MCF 10A (cell line): ENCODE results near the gene WDFY2. TPM values are rescaled to one million over a fixed set of nuclear protein-coding genes. Genes with fewer than 3 reads are reported as not detected.

Experiments used
- BruUV-seq: library from RNA; stranded (reverse); fragments of 400-500 nt; replicated peaks from 2 replicates; lab custom pipeline; 2021; lab: Mats Ljungman, UMichigan
- CTCF ChIA-PET: fragments of 300-600 bp; sonication (Branson Sonifier 250); formaldehyde crosslinking; extraction: SDS; loops from one replicate; lab custom pipeline; 2021; ENCODE audit warnings: antibody characterized with exemption, inconsistent platforms; lab: Yijun Ruan, JAX
- POLR2A ChIA-PET: fragments of 300-600, 350-650 bp; sonication (Branson Sonifier 250); formaldehyde crosslinking; extraction: SDS; loops from one replicate; lab custom pipeline; 2020; ENCODE audit warnings: antibody characterized with exemption, inconsistent platforms; lab: Yijun Ruan, JAX
- DNase-seq: peaks from one replicate; pipeline ENCODE4 v3.0.0-alpha.2; 2018; ENCODE audit not compliant: unreplicated experiment
- H3K27ac Mint-ChIP-seq: one replicate; pipeline ENCODE4 v1.8.0; 2022; ENCODE audit warnings: mild to moderate bottlenecking, low read depth, mixed read lengths; ENCODE audit not compliant: unreplicated experiment
- H3K27me3 Mint-ChIP-seq: one replicate; pipeline ENCODE4 v1.8.0; 2022; ENCODE audit warnings: mixed read lengths; ENCODE audit not compliant: insufficient read depth, unreplicated experiment
- H3K36me3 Mint-ChIP-seq: one replicate; pipeline ENCODE4 v1.8.0; 2022; ENCODE audit warnings: mild to moderate bottlenecking, moderate library complexity, mixed read lengths; ENCODE audit not compliant: insufficient read depth, unreplicated experiment
- H3K4me1 Mint-ChIP-seq: one replicate; pipeline ENCODE4 v1.8.0; 2022; ENCODE audit warnings: mixed read lengths; ENCODE audit not compliant: insufficient read depth, unreplicated experiment
- H3K4me3 Mint-ChIP-seq: one replicate; pipeline ENCODE4 v1.8.0; 2022; ENCODE audit warnings: mild to moderate bottlenecking, moderate library complexity, mixed read lengths; ENCODE audit not compliant: unreplicated experiment
- H3K9me3 Mint-ChIP-seq: one replicate; pipeline ENCODE4 v1.8.0; 2022; ENCODE audit warnings: mixed read lengths; ENCODE audit not compliant: unreplicated experiment
- CTCF ChIP-seq: fragments of 200-600 bp; IDR thresholded peaks from one replicate; pipeline ENCODE4 v1.8.0; 2022; ENCODE audit warnings: antibody characterized with exemption, mild to moderate bottlenecking; ENCODE audit not compliant: unreplicated experiment
- intact Hi-C: fragments of 100-400 bp; cut with micrococcal nuclease; formaldehyde crosslinking; loops from 2 replicates; pipeline ENCODE4 v1.14.1; 2022
- total RNA-seq: library from RNA; stranded (reverse); gene quantifications from 2 replicates; pipeline ENCODE4 v1.2.3, GENCODE V29; 2022

Gene WDFY2
- total RNA-seq, 1 experiment from 2014 or later, result 56.2 TPM

- DNase-seq, result peak; percentile 51
- no peak for TF ChIP-seq CTCF
- H3K27ac Mint-ChIP-seq, result peak overlapping the region; percentile 69
Observed at GRCh38 chr13:51697181-51697580, 112.9 kb downstream of the WDFY2 start.

GRCh38 chr13:51697855-51698254 is 113.6 kb downstream of the WDFY2 start:
- H3K27ac Mint-ChIP-seq, result peak overlapping the region; percentile 69
- H3K36me3 Mint-ChIP-seq, result no peaks in the 10 kb centered on the region
- TF ChIP-seq CTCF, result no peak
- no peaks in the 10 kb centered on the region for H3K27me3 Mint-ChIP-seq
- ChIA-PET POLR2A (interaction anchor here (0.7 to 4.6 kb wide), 18 partner anchors 10 to 253 kb away, joined by 3 to 27 read pairs (median 8); partner anchors contain the start of gene INTS6), CTCF (interaction anchor here (0.6 to 1.7 kb wide), 6 partner anchors 14 to 500 kb away, joined by 3 to 6 read pairs (median 4); no protein-coding TSS in a partner anchor)
- no peaks in the 10 kb centered on the region for H3K9me3 Mint-ChIP-seq
- no peak for DNase-seq
- BruUV-seq, result no TSS peak
- H3K4me1 Mint-ChIP-seq, result peaks cover 18% of the 10 kb centered on the region
- H3K4me3 Mint-ChIP-seq, result no peak overlapping the region
- intact Hi-C loops, result no loop called here

More at GRCh38 chr13:51697181-51697580, 112.9 kb downstream of the WDFY2 start:
- CTCF ChIA-PET, result interaction anchor here (0.6 to 1.6 kb wide), 5 partner anchors 14 to 500 kb away, joined by 3 to 6 read pairs (median 4); no protein-coding TSS in a partner anchor
- BruUV-seq, result no TSS peak
- H3K36me3 Mint-ChIP-seq, result no peaks in the 10 kb centered on the region
- no peaks in the 10 kb centered on the region for H3K9me3 Mint-ChIP-seq
- H3K27me3 Mint-ChIP-seq, result no peaks in the 10 kb centered on the region
- intact Hi-C loops, result no loop called here
- H3K4me1 Mint-ChIP-seq, result peaks cover 18% of the 10 kb centered on the region
- POLR2A ChIA-PET, result interaction anchor here (0.7 to 4.6 kb wide), 22 partner anchors 9 to 252 kb away, joined by 3 to 27 read pairs (median 6); partner anchors contain the start of gene INTS6
- no peak overlapping the region for H3K4me3 Mint-ChIP-seq

- Mint-ChIP-seq H3K36me3 (no peaks in the 10 kb centered on the region), H3K27ac (peak overlapping the region; percentile 69), H3K27me3 (no peaks in the 10 kb centered on the region), H3K9me3 (no peaks in the 10 kb centered on the region), H3K4me1 (peaks cover 18% of the 10 kb centered on the region), H3K4me3 (no peak overlapping the region)
- CTCF ChIA-PET, result interaction anchor here (0.7 to 1.7 kb wide), 5 partner anchors 16 to 99 kb away, joined by 3 to 4 read pairs (median 4); no protein-coding TSS in a partner anchor
- intact Hi-C loops, result no loop called here
- DNase-seq, result no peak
- TF ChIP-seq CTCF, result no peak
- POLR2A ChIA-PET, result interaction anchor here (0.7 to 4.6 kb wide), 16 partner anchors 10 to 253 kb away, joined by 3 to 27 read pairs (median 7); partner anchors contain the start of gene INTS6
- BruUV-seq, result no TSS peak
Observed at GRCh38 chr13:51698352-51698751, 114.1 kb downstream of the WDFY2 start.

GRCh38 chr13:51704399-51705313 is 120.4 kb downstream of the WDFY2 start:
- TSS peak; percentile 2 for BruUV-seq
- intact Hi-C loops, result no loop called here
- ChIA-PET CTCF (interaction anchor here (0.6 kb wide), 1 partner anchor 110 kb away, joined by 3 read pairs; no protein-coding TSS in a partner anchor), POLR2A (interaction anchor here (1.2 to 1.5 kb wide), 2 partner anchors 20 to 60 kb away, joined by 4 read pairs; no protein-coding TSS in a partner anchor)
- H3K9me3 Mint-ChIP-seq, result no peaks in the 10 kb centered on the region
- peaks cover 35% of the 10 kb centered on the region for H3K36me3 Mint-ChIP-seq
- no peak for DNase-seq
- H3K4me1 Mint-ChIP-seq, result no peaks in the 10 kb centered on the region
- no peak for TF ChIP-seq CTCF
- no peaks in the 10 kb centered on the region for H3K27me3 Mint-ChIP-seq
- no peak overlapping the region for H3K4me3 Mint-ChIP-seq
- no peak overlapping the region for H3K27ac Mint-ChIP-seq
